Osteoblast (primary cell): ENCODE results near the gene COL18A1. TPM values are rescaled to one million over a fixed set of nuclear protein-coding genes. Genes with fewer than 3 reads are reported as not detected.

Source experiments
- DNase-seq: peaks from one replicate; pipeline ENCODE4 v3.0.0; 2011; ENCODE audit warnings: low spot score, mixed read lengths; ENCODE audit not compliant: insufficient read length; ENCODE audit errors: missing footprints
- H2AFZ ChIP-seq: 2 replicates; pipeline ENCODE4 v1.6.0; 2011; ENCODE audit warnings: mild to moderate bottlenecking, low read length
- H3K27ac ChIP-seq: 2 replicates; pipeline ENCODE4 v1.5.1; 2011; ENCODE audit warnings: mild to moderate bottlenecking, low read depth, low read length, moderate library complexity
- H3K27me3 ChIP-seq: 2 replicates; pipeline ENCODE4 v1.6.0; 2012; ENCODE audit warnings: mild to moderate bottlenecking, control low read depth, inconsistent platforms, low read length, moderate library complexity; ENCODE audit not compliant: insufficient read depth
- H3K36me3 ChIP-seq: 2 replicates; pipeline ENCODE4 v1.5.1; 2011; ENCODE audit warnings: mild to moderate bottlenecking, low read length, control low read depth, moderate library complexity; ENCODE audit not compliant: insufficient read depth
- H3K4me1 ChIP-seq: 2 replicates; pipeline ENCODE4 v1.5.1; 2011; ENCODE audit warnings: mild to moderate bottlenecking, low read length, control low read depth, moderate library complexity; ENCODE audit not compliant: insufficient read depth
- H3K4me2 ChIP-seq: 2 replicates; pipeline ENCODE4 v1.6.0; 2011; ENCODE audit warnings: mild to moderate bottlenecking, low read length; ENCODE audit not compliant: insufficient read depth
- H3K4me3 ChIP-seq: fragments of 200-600 bp; sonication (generic); 3 replicates; pipeline ENCODE4 v1.5.1; 2012; ENCODE audit warnings: mild to moderate bottlenecking, low read length, inconsistent platforms; ENCODE audit not compliant: insufficient read depth
- H3K79me2 ChIP-seq: 2 replicates; pipeline ENCODE4 v1.6.0; 2012; ENCODE audit warnings: mild to moderate bottlenecking, low read length, control low read depth, inconsistent platforms; ENCODE audit not compliant: insufficient read depth
- H3K9me3 ChIP-seq: 2 replicates; pipeline ENCODE4 v1.5.1; 2011; ENCODE audit warnings: low read depth, low read length, control low read depth
- H4K20me1 ChIP-seq: 2 replicates; pipeline ENCODE4 v1.6.0; 2012; ENCODE audit warnings: mild to moderate bottlenecking, low read length, control low read depth; ENCODE audit not compliant: insufficient read depth
- CTCF ChIP-seq: IDR thresholded peaks from 2 replicates; pipeline ENCODE4 v1.5.1; 2011; ENCODE audit warnings: mild to moderate bottlenecking, low read depth, low read length, moderate library complexity; ENCODE audit errors: extremely low read depth
- total RNA-seq: library from RNA; depleted of rRNA; stranded (reverse); fragments of >200 nt; gene quantifications from 2 replicates; pipeline ENCODE4 v1.2.3, GENCODE V29; 2012

The COL18A1 gene
- total RNA-seq, 1 donor, result 8.3 TPM

GRCh38 chr21:45485686-45486442, 80.9 kb downstream of the COL18A1 start:
- H3K4me2 ChIP-seq, result no peak overlapping the region
- no peaks in the 10 kb centered on the region for H3K9me3 ChIP-seq
- H3K4me3 ChIP-seq, result no peak overlapping the region
- no peaks in the 10 kb centered on the region for H3K4me1 ChIP-seq
- no peaks in the 10 kb centered on the region for H4K20me1 ChIP-seq
- H3K27me3 ChIP-seq, result no peaks in the 10 kb centered on the region
- no peak for DNase-seq
- H2AFZ ChIP-seq, result no peak overlapping the region
- H3K27ac ChIP-seq, result no peak overlapping the region
- TF ChIP-seq CTCF, result no peak
- H3K36me3 ChIP-seq, result no peaks in the 10 kb centered on the region
- no peaks in the 10 kb centered on the region for H3K79me2 ChIP-seq

GRCh38 chr21:45486443-45487160, 81.6 kb downstream of the COL18A1 start:
- no peak for DNase-seq
- no peak overlapping the region for H2AFZ ChIP-seq
- H3K27me3 ChIP-seq, result no peaks in the 10 kb centered on the region
- no peak overlapping the region for H3K4me2 ChIP-seq
- H3K9me3 ChIP-seq, result no peaks in the 10 kb centered on the region
- no peaks in the 10 kb centered on the region for H3K36me3 ChIP-seq
- H3K4me1 ChIP-seq, result no peaks in the 10 kb centered on the region
- H3K79me2 ChIP-seq, result no peaks in the 10 kb centered on the region
- no peak for TF ChIP-seq CTCF
- H3K27ac ChIP-seq, result no peak overlapping the region
- no peak overlapping the region for H3K4me3 ChIP-seq
- H4K20me1 ChIP-seq, result no peaks in the 10 kb centered on the region

GRCh38 chr21:45487161-45487806, 82.3 kb downstream of the COL18A1 start:
- DNase-seq, result peak; percentile 82
- Histone ChIP-seq H3K36me3 (no peaks in the 10 kb centered on the region), H3K27ac (no peak overlapping the region), H4K20me1 (no peaks in the 10 kb centered on the region), H3K27me3 (no peaks in the 10 kb centered on the region), H3K4me3 (no peak overlapping the region), H3K9me3 (no peaks in the 10 kb centered on the region), H3K79me2 (no peaks in the 10 kb centered on the region), H3K4me1 (no peaks in the 10 kb centered on the region), H2AFZ (no peak overlapping the region), H3K4me2 (no peak overlapping the region)
- no peak for TF ChIP-seq CTCF
